Esophagus squamous epithelium (tissue), 5 donors: ENCODE measurements around the gene ZDHHC14. TPM values are rescaled to one million over a fixed set of nuclear protein-coding genes. Genes with fewer than 3 reads are reported as not detected.

ENCODE experiments used
- DNase-seq: peaks from one replicate; lab custom pipeline; 2025; lab: John Stamatoyannopoulos, UW
- H3K27ac ChIP-seq, 4 donors: fragments of 200-600 bp; sonication (generic); one replicate each; pipeline ENCODE4 v1.5.1; 2016 to 2019; ENCODE audit warnings: mild to moderate bottlenecking in 1 of 4
- H3K27me3 ChIP-seq, 4 donors: fragments of 200-600 bp; sonication (generic); 1 replicate in 3 of 4; 2 replicates in 1 of 4; pipeline versions ENCODE4 v1.5.1 to v1.6.0; 2017 to 2021; ENCODE audit warnings: antibody characterized with exemption in 1 of 4
- H3K36me3 ChIP-seq, 3 donors: fragments of 200-600 bp; sonication (generic); one replicate each; pipeline ENCODE4 v1.5.1; 2016 to 2019
- H3K4me1 ChIP-seq, 3 donors: fragments of 200-600 bp; sonication (generic); one replicate each; pipeline ENCODE4 v1.5.1; 2017 to 2019
- H3K4me3 ChIP-seq, 4 donors: fragments of 200-600 bp; sonication (generic); 1 replicate in 3 of 4; 2 replicates in 1 of 4; pipeline ENCODE4 v1.5.1; 2016 to 2019; ENCODE audit warnings: mild to moderate bottlenecking in 2 of 4, moderate library complexity in 1 of 4
- H3K9me3 ChIP-seq, 3 donors: fragments of 200-600 bp; sonication (generic); one replicate each; pipeline ENCODE4 v1.5.1; 2016 to 2019
- POLR2A ChIP-seq, 4 donors: fragments of 450-650 bp; IDR thresholded peaks; one replicate each; pipeline ENCODE4 v1.6.1; 2017; ENCODE audit warnings: antibody characterized with exemption in 4 of 4, mild to moderate bottlenecking in 4 of 4, moderate library complexity in 3 of 4
- WGBS, 2 donors: methylation state at CpG; one replicate each; pipeline ENCODE4 v1.1.5; 2018; 5-methylcytosine and 5-hydroxymethylcytosine counted together
- intact Hi-C: fragments of 100-400 bp; cut with DNase I; formaldehyde crosslinking; loops from one replicate; pipeline ENCODE4 v1.15.0; 2022
- total RNA-seq, 4 donors: library from RNA; depleted of rRNA; stranded (reverse); fragments of >200 nt; gene quantifications; one replicate each; pipeline ENCODE4 v1.1.0, GENCODE V29; 2016
- TF ChIP-seq, protein P1 (sequence below), 6 experiments: fragments of 450-650 bp in 4 of 6; fragments of 200-600 bp in 2 of 6; sonication (generic) in 2 of 6; IDR thresholded peaks; one replicate each; pipeline ENCODE4 v1.5.1; 2016 to 2019; ENCODE audit warnings: antibody characterized with exemption in 6 of 6, mild to moderate bottlenecking in 4 of 6, moderate library complexity in 4 of 6
- donor health status: DM: yes; HTN: yes; CAD: no.

The ZDHHC14 gene
- total RNA-seq, 4 donors from 2014 or later: 6.1 to 15.6 (median 6.9) TPM

GRCh38 chr6:157707576-157707975, 326.6 kb downstream of the ZDHHC14 start:
- no peaks in the 10 kb centered on the region for H3K9me3 ChIP-seq
- no peaks in the 10 kb centered on the region for H3K4me1 ChIP-seq
- 60 to 75% methylated on average over 5 to 6 of the region's 6 CpGs for WGBS, 2 donors
- H3K27ac ChIP-seq: no peak overlapping the region
- no peak for DNase-seq
- intact Hi-C loops: no loop called here
- H3K36me3 ChIP-seq: no peaks in the 10 kb centered on the region
- no peak overlapping the region for H3K4me3 ChIP-seq
- no peaks in the 10 kb centered on the region for H3K27me3 ChIP-seq
- TF ChIP-seq, protein P1, sequence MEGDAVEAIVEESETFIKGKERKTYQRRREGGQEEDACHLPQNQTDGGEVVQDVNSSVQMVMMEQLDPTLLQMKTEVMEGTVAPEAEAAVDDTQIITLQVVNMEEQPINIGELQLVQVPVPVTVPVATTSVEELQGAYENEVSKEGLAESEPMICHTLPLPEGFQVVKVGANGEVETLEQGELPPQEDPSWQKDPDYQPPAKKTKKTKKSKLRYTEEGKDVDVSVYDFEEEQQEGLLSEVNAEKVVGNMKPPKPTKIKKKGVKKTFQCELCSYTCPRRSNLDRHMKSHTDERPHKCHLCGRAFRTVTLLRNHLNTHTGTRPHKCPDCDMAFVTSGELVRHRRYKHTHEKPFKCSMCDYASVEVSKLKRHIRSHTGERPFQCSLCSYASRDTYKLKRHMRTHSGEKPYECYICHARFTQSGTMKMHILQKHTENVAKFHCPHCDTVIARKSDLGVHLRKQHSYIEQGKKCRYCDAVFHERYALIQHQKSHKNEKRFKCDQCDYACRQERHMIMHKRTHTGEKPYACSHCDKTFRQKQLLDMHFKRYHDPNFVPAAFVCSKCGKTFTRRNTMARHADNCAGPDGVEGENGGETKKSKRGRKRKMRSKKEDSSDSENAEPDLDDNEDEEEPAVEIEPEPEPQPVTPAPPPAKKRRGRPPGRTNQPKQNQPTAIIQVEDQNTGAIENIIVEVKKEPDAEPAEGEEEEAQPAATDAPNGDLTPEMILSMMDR (IDR thresholded peaks at IDR 0.05): no peak
- TF ChIP-seq POLR2A (IDR thresholded peaks at IDR 0.05): no peak

DNA sequence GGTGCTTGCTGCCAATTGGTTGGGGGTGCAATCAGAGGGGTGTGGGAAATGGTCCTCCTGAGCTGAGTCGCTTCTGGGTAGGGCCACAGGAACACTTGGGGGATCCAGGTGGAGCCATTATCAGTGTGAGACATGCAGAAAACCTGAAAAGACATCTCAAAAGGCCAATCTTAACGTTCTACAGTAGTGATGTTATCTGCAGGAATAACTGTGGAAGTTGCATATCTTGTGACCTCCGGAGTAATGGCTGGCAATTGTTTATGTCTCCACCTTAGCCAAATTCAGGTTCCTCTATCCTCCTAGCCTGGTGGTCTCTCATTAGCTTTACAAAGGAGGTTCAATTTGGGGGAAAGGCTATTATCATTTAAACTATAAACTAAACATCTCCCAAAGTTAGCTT, 327.2 kb downstream of the ZDHHC14 start:
- Histone ChIP-seq H3K36me3 (no peaks in the 10 kb centered on the region), H3K27me3 (no peaks in the 10 kb centered on the region), H3K9me3 (no peaks in the 10 kb centered on the region), H3K4me3 (no peak overlapping the region), H3K27ac (no peak overlapping the region), H3K4me1 (no peaks in the 10 kb centered on the region)
- TF ChIP-seq, protein P1 (IDR thresholded peaks at IDR 0.05): no peak
- no peak for TF ChIP-seq POLR2A (IDR thresholded peaks at IDR 0.05)
- intact Hi-C loops: no loop called here
- DNase-seq: no peak
- 64 to 66% methylated on average over 3 of the region's 3 CpGs for WGBS, 2 donors

- DNase-seq: no peak
These were observed 327.9 kb downstream of the ZDHHC14 start for GRCh38 chr6:157708933-157709332.

DNA sequence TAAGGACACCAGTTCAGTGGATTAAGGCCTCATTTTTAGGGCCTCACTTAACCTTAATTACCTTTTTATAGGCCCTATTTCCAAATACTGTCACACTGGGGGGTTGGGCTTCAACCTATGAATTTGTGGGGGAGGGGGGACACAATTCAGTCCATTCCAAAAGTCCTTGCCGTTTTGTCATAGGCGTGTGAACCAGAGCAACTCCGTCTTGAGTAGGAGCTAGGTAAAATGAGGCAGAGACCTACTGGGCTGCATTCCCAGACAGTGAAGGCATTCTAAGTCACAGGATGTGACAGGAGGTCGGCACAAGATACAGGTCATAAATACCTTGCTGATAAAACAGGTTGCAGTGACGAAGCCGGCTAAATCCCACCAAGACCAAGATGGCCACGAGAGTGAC, 328.6 kb downstream of the ZDHHC14 start:
- Histone ChIP-seq H3K36me3 (no peaks in the 10 kb centered on the region), H3K27ac (no peak overlapping the region), H3K27me3 (no peaks in the 10 kb centered on the region), H3K9me3 (no peaks in the 10 kb centered on the region), H3K4me1 (no peaks in the 10 kb centered on the region), H3K4me3 (no peak overlapping the region)
- WGBS, 2 donors: 70 to 88% methylated on average over 4 to 7 of the region's 7 CpGs
- DNase-seq: no peak
- no peak for TF ChIP-seq POLR2A (IDR thresholded peaks at IDR 0.05)
- TF ChIP-seq, protein P1 (IDR thresholded peaks at IDR 0.05): no peak
- intact Hi-C loops: no loop called here

More at GRCh38 chr6:157708933-157709332, 327.9 kb downstream of the ZDHHC14 start:
- H3K27me3 ChIP-seq: no peaks in the 10 kb centered on the region
- intact Hi-C loops: no loop called here
- H3K4me1 ChIP-seq: no peaks in the 10 kb centered on the region
- TF ChIP-seq POLR2A (IDR thresholded peaks at IDR 0.05): no peak
- TF ChIP-seq, protein P1 (IDR thresholded peaks at IDR 0.05): no peak
- H3K9me3 ChIP-seq: no peaks in the 10 kb centered on the region
- no peaks in the 10 kb centered on the region for H3K36me3 ChIP-seq
- no peak overlapping the region for H3K4me3 ChIP-seq
- WGBS, 2 donors: 58 to 78% methylated on average over 5 to 7 of the region's 7 CpGs
- no peak overlapping the region for H3K27ac ChIP-seq

- whole genome bisulfite sequencing, 2 donors: 65 to 77% methylated on average over 6 to 7 of the region's 7 CpGs
- no peaks in the 10 kb centered on the region for H3K9me3 ChIP-seq
- TF ChIP-seq POLR2A (IDR thresholded peaks at IDR 0.05): no peak
- TF ChIP-seq, protein P1 (IDR thresholded peaks at IDR 0.05): no peak
- no peaks in the 10 kb centered on the region for H3K36me3 ChIP-seq
- intact Hi-C loops: no loop called here
- H3K4me1 ChIP-seq: peaks cover 0 to 9% (median 5%) of the 10 kb centered on the region in 3 donors
- no peaks in the 10 kb centered on the region for H3K27me3 ChIP-seq
- no peak for DNase-seq
- H3K4me3 ChIP-seq: no peak overlapping the region
- H3K27ac ChIP-seq: no peak overlapping the region
These were observed 329.6 kb downstream of the ZDHHC14 start for GRCh38 chr6:157710604-157711003.
